Measurements from ENCODE around the gene TUBE1.

Gene TUBE1

GRCh38 chr6:112034616-112034995 is 52.7 kb downstream of the TUBE1 start:
- DNase-seq (ENCODE audit: low read depth in 2 of 2): no peak

GRCh38 chr6:112033791-112034615 is 53.3 kb downstream of the TUBE1 start:
- no peak for DNase-seq (ENCODE audit: low read depth in 2 of 2)

- no peak for DNase-seq (ENCODE audit: low read depth in 2 of 2)
These were observed 54.6 kb downstream of the TUBE1 start for GRCh38 chr6:112032728-112033127.

GRCh38 chr6:112031960-112032359 is 55.3 kb downstream of the TUBE1 start:
- DNase-seq (ENCODE audit: low read depth in 2 of 2): no peak

GRCh38 chr6:112030961-112031660 is 56.2 kb downstream of the TUBE1 start:
- DNase-seq (ENCODE audit: low read depth in 2 of 2): no peak

GRCh38 chr6:112030206-112030960 is 56.9 kb downstream of the TUBE1 start:
- DNase-seq (ENCODE audit: low read depth in 2 of 2): no peak

GRCh38 chr6:112029045-112029822 is 58.0 kb downstream of the TUBE1 start:
- peak in 1 of 2 experiments; percentile 21 for DNase-seq (ENCODE audit: low read depth in 2 of 2)

GRCh38 chr6:112027942-112028674 is 59.2 kb downstream of the TUBE1 start:
- peak; percentile 95 to 96 for DNase-seq (ENCODE audit: low read depth in 2 of 2)

- DNase-seq (ENCODE audit: low read depth in 2 of 2): no peak
These were observed 60.3 kb downstream of the TUBE1 start for GRCh38 chr6:112026933-112027332.

GRCh38 chr6:112024464-112024863 is 62.8 kb downstream of the TUBE1 start:
- no peak for DNase-seq (ENCODE audit: low read depth in 2 of 2)

- DNase-seq (ENCODE audit: low read depth in 2 of 2): no peak
These were observed 64.5 kb downstream of the TUBE1 start for GRCh38 chr6:112022749-112023148.

- no peak for DNase-seq (ENCODE audit: low read depth in 2 of 2)
These were observed 65.5 kb downstream of the TUBE1 start for GRCh38 chr6:112021691-112022310.
